Gastrocnemius medialis (tissue), 4 donors: ENCODE results near the gene SVEP1. TPM values are rescaled to one million over a fixed set of nuclear protein-coding genes. Genes with fewer than 3 reads are reported as not detected.

Source experiments
- ATAC-seq, 2 donors: fragments of 150-250 bp; one replicate each; pipeline ENCODE4 v1.9.1; 2016
- DNase-seq, 2 donors: peaks; one replicate each; pipeline ENCODE4 v3.0.0-alpha.2; 2019
- H3K27ac ChIP-seq, 4 donors: fragments of 200-600 bp; sonication (generic); 1 replicate in 1 of 4; 2 replicates in 3 of 4; pipeline ENCODE4 v1.5.1; 2016 to 2018; ENCODE audit warnings: mild to moderate bottlenecking in 2 of 4, moderate library complexity in 1 of 4
- H3K27me3 ChIP-seq, 3 donors: fragments of 200-600 bp; sonication (generic) in 2 of 3; 1 replicate in 1 of 3; 2 replicates in 2 of 3; pipeline versions ENCODE4 v1.5.1 to v1.6.0; 2016 to 2019; ENCODE audit warnings: mild to moderate bottlenecking in 1 of 3, moderate library complexity in 1 of 3
- H3K36me3 ChIP-seq, 2 donors: fragments of 200-600 bp; sonication (generic) in 1 of 2; one replicate each; pipeline ENCODE4 v1.5.1; 2017 to 2018
- H3K4me1 ChIP-seq, 2 donors: fragments of 200-600 bp; sonication (generic) in 1 of 2; one replicate each; pipeline ENCODE4 v1.5.1; 2016 to 2017; ENCODE audit warnings: mild to moderate bottlenecking in 2 of 2
- H3K4me3 ChIP-seq, 4 donors: fragments of 200-600 bp; sonication (generic) in 3 of 4; 1 replicate in 1 of 4; 2 replicates in 3 of 4; pipeline ENCODE4 v1.5.1; 2016 to 2019; ENCODE audit warnings: mild to moderate bottlenecking in 2 of 4
- H3K9me3 ChIP-seq, 3 donors: fragments of 200-600 bp; sonication (generic) in 2 of 3; 1 replicate in 1 of 3; 2 replicates in 2 of 3; pipeline ENCODE4 v1.5.1; 2016 to 2019
- POLR2A ChIP-seq, 2 donors: fragments of 450-650 bp; IDR thresholded peaks; one replicate each; pipeline ENCODE4 v1.6.1; 2017; ENCODE audit warnings: antibody characterized with exemption in 2 of 2, mild to moderate bottlenecking in 2 of 2, moderate library complexity in 2 of 2
- in situ Hi-C, 4 donors: fragments of 200-750 bp; cut with MboI; loops; one replicate each; pipeline versions ENCODE4 v1.15.0 to v1.8.0; 2017; ENCODE audit warnings: low sequenced_read_pairs in 4 of 4
- intact Hi-C: fragments of 100-400 bp; cut with DNase I; formaldehyde crosslinking; loops from one replicate; pipeline ENCODE4 v1.15.1; 2023; ENCODE audit warnings: low total_unique reads
- total RNA-seq, 4 donors: library from RNA; depleted of rRNA; stranded (reverse); fragments of >200 nt; gene quantifications; one replicate each; pipeline versions ENCODE4 v1.1.0 to v1.2.3, GENCODE V29; 2016
- TF ChIP-seq, protein P1 (sequence below), 5 experiments: fragments of 450-650 bp in 3 of 5; fragments of 200-600 bp in 2 of 5; sonication (generic) in 2 of 5; IDR thresholded peaks in 4 of 5; conservative IDR thresholded peaks in 1 of 5; 1 replicate in 4 of 5; 2 replicates in 1 of 5; pipeline ENCODE4 v1.5.1; 2016 to 2019; ENCODE audit warnings: antibody characterized with exemption in 5 of 5, mild to moderate bottlenecking in 3 of 5, moderate library complexity in 3 of 5

The SVEP1 gene
- total RNA-seq, 4 donors from 2014 or later, result 3.8 to 10.3 (median 6.5) TPM

DNA sequence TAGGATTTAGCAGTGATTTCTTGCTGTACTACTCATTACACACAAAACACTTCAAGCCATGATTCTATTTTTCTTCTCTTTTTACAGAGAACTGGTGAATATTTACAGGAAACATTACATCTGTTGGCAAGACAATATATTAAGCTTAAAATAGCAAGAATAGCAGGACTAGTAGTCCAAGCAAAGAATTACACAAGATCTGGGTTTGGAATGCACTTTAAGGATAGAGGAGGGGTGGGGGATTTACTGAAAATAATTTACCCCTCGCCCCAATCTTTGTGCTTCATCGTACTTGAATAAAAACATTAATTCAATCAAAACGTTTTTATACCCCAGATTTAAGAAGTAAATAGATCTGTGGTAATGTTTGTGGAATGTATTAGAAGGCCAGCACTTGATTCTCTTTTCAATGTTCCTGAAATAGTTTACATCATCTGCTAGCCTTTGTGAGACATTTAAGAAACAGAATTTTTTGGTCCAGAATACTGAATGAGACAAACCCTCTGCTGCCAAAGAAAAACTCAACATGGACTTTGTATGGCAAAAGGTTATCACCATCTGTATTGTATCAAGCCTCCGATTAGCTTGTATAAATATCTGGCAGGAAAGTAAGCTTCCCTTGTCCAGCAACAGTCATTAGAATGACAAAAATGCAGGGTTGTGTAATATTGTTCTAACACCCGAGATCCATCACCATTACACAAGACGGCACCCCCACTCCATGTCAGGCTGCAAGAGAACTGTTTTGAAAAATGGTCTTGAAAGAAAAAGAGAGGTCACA lies 23.8 kb downstream of the SVEP1 start:
- ATAC-seq (peak; percentile 77 to 87), DNase-seq (peak; percentile 34 to 63)
- TF ChIP-seq, protein P1, sequence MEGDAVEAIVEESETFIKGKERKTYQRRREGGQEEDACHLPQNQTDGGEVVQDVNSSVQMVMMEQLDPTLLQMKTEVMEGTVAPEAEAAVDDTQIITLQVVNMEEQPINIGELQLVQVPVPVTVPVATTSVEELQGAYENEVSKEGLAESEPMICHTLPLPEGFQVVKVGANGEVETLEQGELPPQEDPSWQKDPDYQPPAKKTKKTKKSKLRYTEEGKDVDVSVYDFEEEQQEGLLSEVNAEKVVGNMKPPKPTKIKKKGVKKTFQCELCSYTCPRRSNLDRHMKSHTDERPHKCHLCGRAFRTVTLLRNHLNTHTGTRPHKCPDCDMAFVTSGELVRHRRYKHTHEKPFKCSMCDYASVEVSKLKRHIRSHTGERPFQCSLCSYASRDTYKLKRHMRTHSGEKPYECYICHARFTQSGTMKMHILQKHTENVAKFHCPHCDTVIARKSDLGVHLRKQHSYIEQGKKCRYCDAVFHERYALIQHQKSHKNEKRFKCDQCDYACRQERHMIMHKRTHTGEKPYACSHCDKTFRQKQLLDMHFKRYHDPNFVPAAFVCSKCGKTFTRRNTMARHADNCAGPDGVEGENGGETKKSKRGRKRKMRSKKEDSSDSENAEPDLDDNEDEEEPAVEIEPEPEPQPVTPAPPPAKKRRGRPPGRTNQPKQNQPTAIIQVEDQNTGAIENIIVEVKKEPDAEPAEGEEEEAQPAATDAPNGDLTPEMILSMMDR (IDR thresholded peaks at IDR 0.05 in 4 of 5, conservative IDR thresholded peaks at IDR 0.05 in 1 of 5), result no peak
- no peak for TF ChIP-seq POLR2A (IDR thresholded peaks at IDR 0.05)
- Histone ChIP-seq H3K27me3 (no peaks in the 10 kb centered on the region), H3K9me3 (no peaks in the 10 kb centered on the region), H3K4me1 (peaks cover 0 to 4% of the 10 kb centered on the region in 2 donors), H3K27ac (peak overlapping the region; percentile 33 to 60 (median 48)), H3K36me3 (no peaks in the 10 kb centered on the region), H3K4me3 (no peak overlapping the region)
- in situ Hi-C loops (no loop called here), intact Hi-C loops (no loop called here)

DNA sequence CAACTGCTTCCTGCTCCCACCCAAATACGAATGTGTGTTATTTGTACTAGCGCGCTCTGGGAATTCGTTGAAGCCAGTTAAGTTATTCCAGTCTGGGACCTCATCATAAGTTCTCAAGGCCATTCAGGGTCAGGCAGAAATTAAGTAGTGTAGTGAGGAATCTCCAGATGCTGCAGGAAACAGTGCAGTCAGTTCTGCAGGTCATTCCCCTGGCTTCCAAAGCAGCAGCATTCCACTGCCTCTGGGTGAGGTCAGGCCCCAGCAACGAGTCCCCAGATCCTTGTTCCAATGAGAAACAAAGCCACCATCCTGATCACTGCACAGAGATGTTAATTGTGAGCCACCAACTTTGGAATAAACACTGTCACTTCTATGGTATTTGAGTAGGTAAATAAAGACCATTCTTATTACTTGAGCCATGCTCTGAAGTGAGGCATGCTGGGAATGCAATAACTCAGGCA lies 33.1 kb downstream of the SVEP1 start:
- peak in 1 of 2 donors; percentile 14 for DNase-seq
- intact Hi-C loops, result no loop called here

DNA sequence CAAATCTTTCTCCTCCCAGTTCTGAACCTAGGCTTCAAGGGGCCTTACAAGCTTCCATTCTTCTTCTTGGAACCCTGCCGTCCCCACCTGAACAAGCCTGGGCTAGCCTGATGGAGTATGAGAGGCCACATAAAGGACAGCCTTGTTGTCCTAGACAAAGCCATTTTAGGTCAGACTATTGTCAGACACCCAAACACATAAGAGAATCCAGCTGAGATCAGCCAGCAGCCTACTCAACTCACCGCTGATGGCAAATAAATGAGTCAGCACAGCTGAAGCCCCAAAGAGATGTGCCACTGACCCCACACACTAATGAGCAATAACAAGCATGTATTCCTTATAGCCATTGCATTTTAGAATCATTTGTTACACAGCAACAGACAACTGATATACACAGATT lies 33.8 kb downstream of the SVEP1 start:
- H3K27ac ChIP-seq, result peak overlapping the region in 3 of 4 donors; percentile 25 to 51 (median 27)
- H3K9me3 ChIP-seq, result no peaks in the 10 kb centered on the region
- H3K27me3 ChIP-seq, result no peaks in the 10 kb centered on the region
- intact Hi-C loops, result no loop called here
- no peaks in the 10 kb centered on the region for H3K36me3 ChIP-seq
- DNase-seq (no peak), ATAC-seq (no peak)
- H3K4me3 ChIP-seq, result no peak overlapping the region
- peaks cover 0 to 5% of the 10 kb centered on the region in 2 donors for H3K4me1 ChIP-seq
- in situ Hi-C loops, result loop anchor here in 1 of 4 donors (10.0 kb wide), 1 partner anchor 61 kb away; no protein-coding TSS in a partner anchor
- no peak for TF ChIP-seq POLR2A (IDR thresholded peaks at IDR 0.05)
- TF ChIP-seq, protein P1 (IDR thresholded peaks at IDR 0.05 in 4 of 5, conservative IDR thresholded peaks at IDR 0.05 in 1 of 5), result no peak

More for the DNA sequence above, 33.1 kb downstream of the SVEP1 start:
- no peaks in the 10 kb centered on the region for H3K36me3 ChIP-seq
- H3K27ac ChIP-seq, result no peak overlapping the region
- H3K4me3 ChIP-seq, result no peak overlapping the region
- peak; percentile 50 to 56 for ATAC-seq
- no peaks in the 10 kb centered on the region for H3K27me3 ChIP-seq
- in situ Hi-C loops, result loop anchor here in 1 of 4 donors (10.0 kb wide), 1 partner anchor 62 kb away; no protein-coding TSS in a partner anchor
- H3K4me1 ChIP-seq, result peaks cover 0 to 5% of the 10 kb centered on the region in 2 donors
- no peaks in the 10 kb centered on the region for H3K9me3 ChIP-seq
- TF ChIP-seq, protein P1 (IDR thresholded peaks at IDR 0.05 in 4 of 5, conservative IDR thresholded peaks at IDR 0.05 in 1 of 5), result no peak
- no peak for TF ChIP-seq POLR2A (IDR thresholded peaks at IDR 0.05)

DNA sequence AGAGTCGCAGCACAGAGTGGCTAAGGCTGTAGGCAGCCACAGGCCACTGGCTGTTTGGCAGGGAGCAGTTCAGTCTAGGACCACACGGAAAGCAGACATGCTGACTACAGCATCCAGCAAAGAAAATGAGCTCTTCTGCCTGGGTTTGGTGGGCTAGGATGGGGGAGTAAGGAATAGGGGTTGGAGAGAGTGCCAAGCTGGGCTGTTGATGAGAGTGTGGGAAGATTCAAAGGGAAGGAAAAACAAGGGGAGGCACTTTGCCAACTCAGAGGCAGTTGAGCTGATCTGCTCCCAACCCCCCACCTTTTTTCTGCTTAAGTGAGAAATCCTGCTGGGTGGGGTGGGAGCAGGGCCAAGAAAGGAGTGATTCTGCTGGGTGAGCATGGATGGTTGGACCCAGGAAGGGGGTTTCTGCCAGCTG lies 35.9 kb downstream of the SVEP1 start:
- no peak for DNase-seq
- in situ Hi-C loops (loop anchor here in 1 of 4 donors (10.0 kb wide), 1 partner anchor 59 kb away; no protein-coding TSS in a partner anchor), intact Hi-C loops (no loop called here)
- no peaks in the 10 kb centered on the region for H3K36me3 ChIP-seq
- H3K4me1 ChIP-seq, result peaks cover 0 to 5% of the 10 kb centered on the region in 2 donors
- H3K4me3 ChIP-seq, result no peak overlapping the region
- ATAC-seq, result no peak
- no peaks in the 10 kb centered on the region for H3K27me3 ChIP-seq
- TF ChIP-seq, protein P1 (IDR thresholded peaks at IDR 0.05 in 4 of 5, conservative IDR thresholded peaks at IDR 0.05 in 1 of 5), result no peak
- H3K27ac ChIP-seq, result peak overlapping the region in 3 of 4 donors; percentile 6 to 20 (median 12)
- H3K9me3 ChIP-seq, result no peaks in the 10 kb centered on the region
